Large intestine (tissue), 3 donors: Measurements from ENCODE around the gene PBX1. TPM values are rescaled to one million over a fixed set of nuclear protein-coding genes. Genes with fewer than 3 reads are reported as not detected.

Experiments used
- DNase-seq, 2 donors: peaks; one replicate each; pipeline versions ENCODE4 v3.0.0 to v3.0.0-alpha.2; 2013
- H3K27ac ChIP-seq: one replicate; pipeline ENCODE4 v1.5.1; 2013; ENCODE audit warnings: low read length
- H3K27me3 ChIP-seq: 2 replicates; pipeline ENCODE4 v1.6.1; 2013; ENCODE audit warnings: low read length; ENCODE audit not compliant: control insufficient read depth, insufficient read depth
- H3K36me3 ChIP-seq: 2 replicates; pipeline ENCODE4 v1.6.1; 2013; ENCODE audit warnings: low read length; ENCODE audit not compliant: control insufficient read depth, insufficient read depth
- H3K4me1 ChIP-seq: one replicate; pipeline ENCODE4 v1.6.1; 2013; ENCODE audit warnings: low read length; ENCODE audit not compliant: control insufficient read depth, insufficient read depth
- H3K4me3 ChIP-seq: one replicate; pipeline ENCODE4 v1.5.1; 2013; ENCODE audit warnings: low read length
- H3K9me3 ChIP-seq: one replicate; pipeline ENCODE4 v1.6.1; 2013; ENCODE audit warnings: mild to moderate bottlenecking, low read depth, low read length, moderate library complexity; ENCODE audit not compliant: control insufficient read depth
- WGBS: methylation state at CpG from one replicate; pipeline ENCODE4 v1.1.5; 2013; ENCODE audit warnings: low lambda C conversion rate; ENCODE audit not compliant: insufficient coverage; 5-methylcytosine and 5-hydroxymethylcytosine counted together
- polyA plus RNA-seq: library from polyadenylated mRNA; unstranded; fragments of 120-200 nt; gene quantifications from one replicate; pipeline ENCODE4 v1.2.1, GENCODE V29; 2013

Gene PBX1
- polyA plus RNA-seq, 1 donor, result 60.8 TPM

DNA sequence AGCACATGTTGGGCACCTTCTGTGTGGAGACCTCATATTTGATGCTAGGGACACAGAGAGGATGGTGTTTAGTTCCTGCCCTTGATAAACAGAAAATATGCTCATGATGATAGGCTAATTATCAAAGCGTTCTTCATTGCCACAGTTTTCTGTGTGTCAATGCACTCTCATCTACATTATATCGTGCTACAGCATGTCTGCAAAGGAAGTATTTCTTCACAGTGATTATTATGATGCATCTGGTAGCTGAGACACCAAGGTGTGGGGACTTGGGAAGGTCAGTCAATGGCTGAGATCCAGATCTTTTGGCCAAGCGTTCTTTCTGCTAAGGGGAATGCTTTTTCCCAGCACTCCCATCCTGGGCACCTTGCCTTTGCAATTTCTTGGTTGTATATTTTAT, 321.2 kb downstream of the PBX1 start:
- Histone ChIP-seq H3K36me3 (no peaks in the 10 kb centered on the region), H3K4me1 (no peaks in the 10 kb centered on the region), H3K27me3 (no peaks in the 10 kb centered on the region), H3K27ac (no peak overlapping the region), H3K4me3 (no peak overlapping the region), H3K9me3 (no peaks in the 10 kb centered on the region)
- WGBS, result 100% methylated on average over 1 of the region's 3 CpGs
- no peak for DNase-seq

DNA sequence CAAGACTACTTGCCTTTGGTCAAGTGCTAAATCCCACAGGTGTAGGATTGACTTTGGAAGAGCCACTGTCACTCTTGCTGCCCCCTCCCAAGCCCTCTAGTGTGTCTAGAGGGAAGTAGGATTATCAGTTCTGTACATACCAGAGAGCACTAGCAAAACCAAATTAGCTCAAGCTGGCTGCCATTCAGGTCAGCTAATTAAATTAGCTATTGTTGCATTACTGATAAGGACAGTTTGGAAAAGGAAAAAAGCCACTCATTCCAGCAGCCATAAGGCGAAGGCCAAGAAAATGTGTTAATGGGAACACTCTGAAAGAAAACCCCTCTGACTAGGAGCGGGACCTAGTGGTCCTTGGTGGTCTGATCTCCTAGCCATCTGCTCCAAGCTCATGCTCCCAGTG, 321.7 kb downstream of the PBX1 start:
- Histone ChIP-seq H3K27ac (no peak overlapping the region), H3K4me1 (no peaks in the 10 kb centered on the region), H3K4me3 (no peak overlapping the region), H3K27me3 (no peaks in the 10 kb centered on the region), H3K9me3 (no peaks in the 10 kb centered on the region), H3K36me3 (no peaks in the 10 kb centered on the region)
- no peak for DNase-seq
- no CpG with 5 or more reads among the region's 2 CpGs for WGBS

GRCh38 chr1:164885311-164885710, 326.3 kb downstream of the PBX1 start:
- no CpG with 5 or more reads among the region's 4 CpGs for WGBS

GRCh38 chr1:164886101-164886500, 327.1 kb downstream of the PBX1 start:
- H3K9me3 ChIP-seq, result no peaks in the 10 kb centered on the region

More at GRCh38 chr1:164885311-164885710, 326.3 kb downstream of the PBX1 start:
- H3K27me3 ChIP-seq, result no peaks in the 10 kb centered on the region
- H3K9me3 ChIP-seq, result no peaks in the 10 kb centered on the region
- no peaks in the 10 kb centered on the region for H3K36me3 ChIP-seq
- no peak overlapping the region for H3K27ac ChIP-seq
- no peaks in the 10 kb centered on the region for H3K4me1 ChIP-seq
- no peak for DNase-seq
- no peak overlapping the region for H3K4me3 ChIP-seq

GRCh38 chr1:164891615-164892014, 332.6 kb downstream of the PBX1 start:
- H3K4me3 ChIP-seq, result no peak overlapping the region
- no peaks in the 10 kb centered on the region for H3K9me3 ChIP-seq
- no peaks in the 10 kb centered on the region for H3K36me3 ChIP-seq
- H3K27ac ChIP-seq, result no peak overlapping the region
- H3K27me3 ChIP-seq, result no peaks in the 10 kb centered on the region
- no peak for DNase-seq
- H3K4me1 ChIP-seq, result no peaks in the 10 kb centered on the region

More at GRCh38 chr1:164886101-164886500, 327.1 kb downstream of the PBX1 start:
- Histone ChIP-seq H3K4me3 (no peak overlapping the region), H3K36me3 (no peaks in the 10 kb centered on the region), H3K4me1 (no peaks in the 10 kb centered on the region), H3K27me3 (no peaks in the 10 kb centered on the region), H3K27ac (no peak overlapping the region)
- peak; percentile 5 to 7 for DNase-seq
- 17% methylated on average over 1 of the region's 1 CpG for WGBS

- Histone ChIP-seq H3K27ac (no peak overlapping the region), H3K9me3 (no peaks in the 10 kb centered on the region), H3K4me3 (no peak overlapping the region), H3K36me3 (no peaks in the 10 kb centered on the region), H3K4me1 (no peaks in the 10 kb centered on the region), H3K27me3 (no peaks in the 10 kb centered on the region)
- no peak for DNase-seq
- WGBS, result no CpG with 5 or more reads among the region's 8 CpGs
These were observed 336.3 kb downstream of the PBX1 start for GRCh38 chr1:164895026-164895912.

DNA sequence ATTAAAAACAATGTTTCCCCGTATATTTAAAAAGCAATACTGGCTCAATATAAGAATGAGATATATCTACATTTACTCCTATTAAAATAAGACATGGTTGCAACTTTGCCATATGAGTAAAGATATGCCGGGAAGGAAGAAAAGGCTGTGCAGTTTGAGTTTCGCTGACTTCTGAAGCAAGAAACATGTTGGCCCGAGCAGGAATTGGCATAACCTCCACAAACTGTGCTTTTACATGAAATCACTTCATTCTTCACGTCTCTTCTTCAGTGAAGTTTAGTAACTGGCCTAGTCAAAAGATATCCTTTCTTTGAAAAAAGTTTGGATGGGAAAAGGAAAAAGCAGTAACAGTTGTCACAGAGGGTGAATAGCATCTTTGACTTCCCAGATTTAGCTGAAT, 342.0 kb downstream of the PBX1 start:
- Histone ChIP-seq H3K27ac (no peak overlapping the region), H3K9me3 (no peaks in the 10 kb centered on the region), H3K4me3 (no peak overlapping the region), H3K36me3 (no peaks in the 10 kb centered on the region), H3K27me3 (no peaks in the 10 kb centered on the region), H3K4me1 (no peaks in the 10 kb centered on the region)
- WGBS, result 70% methylated on average over 2 of the region's 5 CpGs
- DNase-seq, result no peak
